Measurements from ENCODE around the gene EPAS1.

DNA sequence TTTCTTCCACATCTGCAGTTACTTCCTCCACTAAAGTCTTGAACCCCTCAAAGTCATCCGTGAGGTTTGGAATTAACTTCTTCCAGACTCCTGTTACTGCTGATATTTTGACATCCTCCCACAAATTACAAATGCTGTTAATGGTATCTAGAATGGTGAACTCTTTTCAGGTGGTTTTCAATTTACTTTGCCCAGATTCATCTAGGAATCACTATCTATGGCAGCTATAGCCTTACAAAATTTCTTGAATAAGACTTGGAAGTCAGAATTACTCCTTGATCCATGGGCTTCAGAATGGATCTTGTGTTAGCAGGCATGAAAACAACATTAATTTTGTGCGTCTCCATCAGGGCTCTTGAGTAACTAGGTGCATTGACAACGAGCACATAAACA, 19.9 kb downstream of the EPAS1 start:
- TF ChIP-seq POLR2A (IDR thresholded peaks at IDR 0.05) = no peak
- TF ChIP-seq, protein P1, sequence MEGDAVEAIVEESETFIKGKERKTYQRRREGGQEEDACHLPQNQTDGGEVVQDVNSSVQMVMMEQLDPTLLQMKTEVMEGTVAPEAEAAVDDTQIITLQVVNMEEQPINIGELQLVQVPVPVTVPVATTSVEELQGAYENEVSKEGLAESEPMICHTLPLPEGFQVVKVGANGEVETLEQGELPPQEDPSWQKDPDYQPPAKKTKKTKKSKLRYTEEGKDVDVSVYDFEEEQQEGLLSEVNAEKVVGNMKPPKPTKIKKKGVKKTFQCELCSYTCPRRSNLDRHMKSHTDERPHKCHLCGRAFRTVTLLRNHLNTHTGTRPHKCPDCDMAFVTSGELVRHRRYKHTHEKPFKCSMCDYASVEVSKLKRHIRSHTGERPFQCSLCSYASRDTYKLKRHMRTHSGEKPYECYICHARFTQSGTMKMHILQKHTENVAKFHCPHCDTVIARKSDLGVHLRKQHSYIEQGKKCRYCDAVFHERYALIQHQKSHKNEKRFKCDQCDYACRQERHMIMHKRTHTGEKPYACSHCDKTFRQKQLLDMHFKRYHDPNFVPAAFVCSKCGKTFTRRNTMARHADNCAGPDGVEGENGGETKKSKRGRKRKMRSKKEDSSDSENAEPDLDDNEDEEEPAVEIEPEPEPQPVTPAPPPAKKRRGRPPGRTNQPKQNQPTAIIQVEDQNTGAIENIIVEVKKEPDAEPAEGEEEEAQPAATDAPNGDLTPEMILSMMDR (IDR thresholded peaks at IDR 0.05) = no peak

Measured in uterus (tissue), 2 donors.